RPMI7951 (cell line): ENCODE measurements around the gene KDM6B. TPM values are rescaled to one million over a fixed set of nuclear protein-coding genes. Genes with fewer than 3 reads are reported as not detected.
"Not testable (repeated sequence)": the region's sequence is repeated elsewhere in the genome, so short reads cannot be mapped to it uniquely, and the experiment has no call there.

Experiments used
- DNase-seq: peaks from one replicate; pipeline ENCODE4 v3.0.0-alpha.2; 2012; ENCODE audit warnings: low read depth
- total RNA-seq: library from RNA; depleted of rRNA; stranded (reverse); fragments of >200 nt; shearing (Covaris generic); gene quantifications from 2 replicates; pipeline ENCODE4 v1.2.3, GENCODE V29; 2014

KDM6B gene
- total RNA-seq, 1 experiment from 2014 or later: 0.48 TPM

GRCh38 chr17:7852262-7852670 is 18.2 kb downstream of the KDM6B start:
- no peak for DNase-seq

- DNase-seq: no peak
Measured at GRCh38 chr17:7852919-7853690, 19.1 kb downstream of the KDM6B start.

- no peak for DNase-seq
Measured at GRCh38 chr17:7853691-7854038, 19.6 kb downstream of the KDM6B start.

- DNase-seq: no peak
Measured at GRCh38 chr17:7854078-7854777, 20.2 kb downstream of the KDM6B start.

GRCh38 chr17:7854851-7855659 is 21.0 kb downstream of the KDM6B start, which contains the start of gene TMEM88:
TSS of gene TMEM88 (plus strand) at chr17:7855066. CDS start at chr17:7855075, 9 bp downstream.
- no peak for DNase-seq

- DNase-seq: no peak
Measured at GRCh38 chr17:7855660-7856010, 21.6 kb downstream of the KDM6B start.

- peak; percentile 48 for DNase-seq
Measured at GRCh38 chr17:7856011-7856810, 22.2 kb downstream of the KDM6B start.

- peak; percentile 99 for DNase-seq
Measured at GRCh38 chr17:7856811-7857712, 23.0 kb downstream of the KDM6B start, which contains the start of gene NAA38. TSS of gene NAA38 (minus strand) at chr17:7857559. CDS start at chr17:7857463, 96 bp downstream.

- DNase-seq: peak; percentile 92
Measured at GRCh38 chr17:7857713-7858521, 23.9 kb downstream of the KDM6B start, which contains the start of gene CYB5D1. TSS of gene CYB5D1 (plus strand) at chr17:7858003. CDS start at chr17:7858135, 132 bp downstream.

GRCh38 chr17:7858522-7858810 is 24.4 kb downstream of the KDM6B start:
- peak; percentile 58 for DNase-seq

GRCh38 chr17:7859028-7859427 is 25.0 kb downstream of the KDM6B start:
- DNase-seq: no peak

GRCh38 chr17:7862692-7863437 is 28.8 kb downstream of the KDM6B start:
- DNase-seq: peak; percentile 57

GRCh38 chr17:7864384-7864783 is 30.4 kb downstream of the KDM6B start:
- not testable (repeated sequence) for DNase-seq

GRCh38 chr17:7864995-7865650 is 31.1 kb downstream of the KDM6B start:
- DNase-seq: no peak

- DNase-seq: no peak
Measured at GRCh38 chr17:7867881-7868329, 33.9 kb downstream of the KDM6B start.

GRCh38 chr17:7873051-7873450 is 39.0 kb downstream of the KDM6B start:
- DNase-seq: no peak

GRCh38 chr17:7875804-7876370 is 41.9 kb downstream of the KDM6B start:
- DNase-seq: no peak

- no peak for DNase-seq
Measured at GRCh38 chr17:7878234-7878633, 44.2 kb downstream of the KDM6B start.
